ENCODE results near the gene HBA1.
"Not testable (repeated sequence)": the region's sequence is repeated elsewhere in the genome, so short reads cannot be mapped to it uniquely, and the experiment has no call there.

The HBA1 gene

DNA sequence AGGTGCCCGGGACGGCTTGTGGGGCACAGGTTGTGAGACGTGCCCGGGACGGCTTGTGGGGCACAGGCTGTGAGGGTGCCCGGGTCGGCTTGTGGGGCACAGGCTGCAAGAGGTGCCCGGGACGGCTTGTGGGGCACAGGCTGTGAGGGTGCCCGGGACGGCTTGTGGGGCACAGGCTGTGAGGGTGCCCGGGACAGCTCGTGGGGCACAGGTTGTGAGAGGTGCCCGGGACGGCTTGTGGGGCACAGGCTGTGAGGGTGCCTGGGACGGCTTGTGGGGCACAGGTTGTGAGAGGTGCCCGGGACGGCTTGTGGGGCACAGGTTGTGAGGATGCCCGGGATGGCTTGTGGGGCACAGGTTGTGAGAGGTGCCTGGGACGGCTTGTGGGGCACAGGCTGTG lies 16.2 kb upstream of the HBA1 start:
- not testable (repeated sequence) for DNase-seq

- no peak for DNase-seq
Observed at GRCh38 chr16:160691-161190, 15.7 kb upstream of the HBA1 start.

GRCh38 chr16:162271-162991 lies 14.0 kb upstream of the HBA1 start:
- DNase-seq = no peak

DNA sequence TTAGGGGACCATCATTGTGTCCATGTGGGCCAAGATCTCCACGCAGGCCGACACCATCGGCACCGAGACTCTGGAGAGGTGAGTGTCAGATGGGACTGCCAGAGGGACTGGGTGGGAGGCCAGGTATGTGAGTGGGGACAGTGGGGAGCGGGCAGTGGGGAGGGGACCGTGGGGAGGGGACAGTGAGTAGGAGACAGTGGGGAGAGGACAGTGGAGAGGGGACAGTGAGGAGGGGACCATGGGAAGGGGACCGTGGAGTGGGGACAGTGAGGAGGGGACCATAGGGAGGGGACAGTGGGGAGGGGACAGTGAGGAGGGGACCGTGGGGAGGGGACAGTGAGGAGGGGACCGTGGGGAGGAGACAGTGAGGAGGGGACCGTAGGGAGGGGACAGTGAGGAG lies 13.3 kb upstream of the HBA1 start:
- not testable (repeated sequence) for DNase-seq

- DNase-seq = not testable (repeated sequence)
Observed at GRCh38 chr16:163696-164095, 12.8 kb upstream of the HBA1 start.

DNA sequence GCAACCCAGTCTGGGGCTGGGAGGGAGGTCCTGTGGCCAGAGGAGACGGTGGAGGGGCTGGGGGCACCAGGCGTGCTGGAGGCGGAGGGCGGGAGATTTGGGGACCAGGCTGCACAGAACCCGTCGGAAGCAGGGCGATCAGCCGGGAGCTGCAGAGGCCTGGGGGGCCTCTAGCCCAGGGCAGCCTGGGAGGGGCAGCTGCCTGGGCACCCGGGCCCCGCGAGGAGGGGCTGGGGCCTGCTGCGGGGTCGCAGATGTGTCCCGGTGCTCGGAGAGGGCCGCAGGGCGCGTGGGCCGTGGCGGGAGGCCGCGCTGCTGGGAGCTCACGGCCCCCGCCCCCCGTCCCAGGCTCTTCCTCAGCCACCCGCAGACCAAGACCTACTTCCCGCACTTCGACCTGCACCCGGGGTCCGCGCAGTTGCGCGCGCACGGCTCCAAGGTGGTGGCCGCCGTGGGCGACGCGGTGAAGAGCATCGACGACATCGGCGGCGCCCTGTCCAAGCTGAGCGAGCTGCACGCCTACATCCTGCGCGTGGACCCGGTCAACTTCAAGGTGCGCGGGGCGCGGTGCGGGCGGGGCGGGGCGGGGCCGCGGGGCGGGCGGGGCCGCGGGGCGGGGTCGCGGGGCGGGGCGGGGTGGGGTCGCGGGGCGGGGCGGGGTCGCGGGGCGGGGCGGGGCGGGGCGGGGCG lies 12.2 kb upstream of the HBA1 start:
- DNase-seq = not testable (repeated sequence)

DNA sequence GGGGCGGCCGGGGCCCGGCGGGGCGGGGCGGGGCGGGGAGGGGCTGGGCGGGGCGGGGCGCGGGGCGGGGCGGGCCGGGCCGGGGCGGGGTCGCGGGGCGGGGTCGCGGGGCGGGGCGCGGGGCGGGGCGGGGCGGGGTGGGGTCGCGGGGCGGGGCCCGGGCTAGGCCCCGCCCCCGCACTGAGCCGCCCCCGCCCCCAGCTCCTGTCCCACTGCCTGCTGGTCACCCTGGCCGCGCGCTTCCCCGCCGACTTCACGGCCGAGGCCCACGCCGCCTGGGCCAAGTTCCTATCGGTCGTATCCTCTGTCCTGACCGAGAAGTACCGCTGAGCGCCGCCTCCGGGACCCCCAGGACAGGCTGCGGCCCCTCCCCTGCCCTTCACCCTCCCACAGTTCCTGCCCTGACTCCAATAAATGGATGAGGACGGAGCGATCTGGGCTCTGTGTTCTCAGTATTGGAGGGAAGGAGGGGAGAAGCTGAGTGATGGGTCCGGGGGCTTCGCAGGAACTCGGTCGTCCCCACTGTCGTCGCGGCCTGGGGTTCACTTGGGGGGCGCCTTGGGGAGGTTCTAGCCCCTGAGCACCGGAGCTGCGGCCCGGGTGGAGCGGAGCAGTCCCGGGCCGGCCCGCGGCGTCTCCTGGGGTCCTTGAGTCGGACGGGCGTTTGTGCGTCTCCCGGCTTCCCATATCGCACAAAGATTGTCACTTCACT lies 11.5 kb upstream of the HBA1 start:
- DNase-seq = no peak

DNA sequence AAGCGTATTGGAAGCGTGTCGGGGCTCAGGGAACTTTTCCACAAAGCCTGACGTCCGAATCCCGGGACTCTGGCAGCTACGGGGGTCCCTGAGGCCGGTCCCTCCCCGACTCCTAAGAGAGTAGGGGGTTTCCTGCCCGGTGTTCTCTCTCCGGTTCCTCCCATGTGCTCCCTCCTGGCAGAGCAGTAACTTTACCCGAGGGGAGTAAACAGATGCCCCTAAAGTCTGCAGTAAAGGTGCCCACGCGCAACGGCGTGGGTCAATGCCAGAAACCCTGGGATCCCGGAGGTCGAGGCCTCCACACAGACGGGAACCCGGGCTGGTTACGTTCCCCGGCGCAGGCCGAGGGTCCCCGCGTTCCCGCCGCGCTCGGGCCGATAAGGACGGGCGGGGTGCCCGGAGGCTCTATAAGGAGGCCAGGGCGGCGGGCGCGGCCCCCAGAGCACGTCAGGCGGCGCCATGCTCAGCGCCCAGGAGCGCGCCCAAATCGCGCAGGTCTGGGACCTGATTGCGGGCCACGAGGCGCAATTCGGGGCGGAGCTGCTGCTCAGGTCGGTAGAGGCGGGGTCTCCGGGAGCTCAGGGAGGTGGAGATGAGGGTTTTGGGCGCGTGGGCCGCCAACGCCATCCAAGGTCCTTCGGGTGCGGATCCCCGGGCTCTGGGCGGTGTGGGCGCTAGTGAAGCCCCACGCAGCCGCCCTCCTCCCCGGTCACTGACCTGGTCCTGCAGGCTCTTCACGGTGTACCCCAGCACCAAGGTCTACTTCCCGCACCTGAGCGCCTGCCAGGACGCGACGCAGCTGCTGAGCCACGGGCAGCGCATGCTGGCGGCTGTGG lies 10.7 kb upstream of the HBA1 start, which contains the start of gene HBM:
Gene HBM (plus strand): TSS at position 440 of the 836 bp plus-strand sequence. CDS start 20 bp downstream, at position 460.
- no peak for DNase-seq

DNA sequence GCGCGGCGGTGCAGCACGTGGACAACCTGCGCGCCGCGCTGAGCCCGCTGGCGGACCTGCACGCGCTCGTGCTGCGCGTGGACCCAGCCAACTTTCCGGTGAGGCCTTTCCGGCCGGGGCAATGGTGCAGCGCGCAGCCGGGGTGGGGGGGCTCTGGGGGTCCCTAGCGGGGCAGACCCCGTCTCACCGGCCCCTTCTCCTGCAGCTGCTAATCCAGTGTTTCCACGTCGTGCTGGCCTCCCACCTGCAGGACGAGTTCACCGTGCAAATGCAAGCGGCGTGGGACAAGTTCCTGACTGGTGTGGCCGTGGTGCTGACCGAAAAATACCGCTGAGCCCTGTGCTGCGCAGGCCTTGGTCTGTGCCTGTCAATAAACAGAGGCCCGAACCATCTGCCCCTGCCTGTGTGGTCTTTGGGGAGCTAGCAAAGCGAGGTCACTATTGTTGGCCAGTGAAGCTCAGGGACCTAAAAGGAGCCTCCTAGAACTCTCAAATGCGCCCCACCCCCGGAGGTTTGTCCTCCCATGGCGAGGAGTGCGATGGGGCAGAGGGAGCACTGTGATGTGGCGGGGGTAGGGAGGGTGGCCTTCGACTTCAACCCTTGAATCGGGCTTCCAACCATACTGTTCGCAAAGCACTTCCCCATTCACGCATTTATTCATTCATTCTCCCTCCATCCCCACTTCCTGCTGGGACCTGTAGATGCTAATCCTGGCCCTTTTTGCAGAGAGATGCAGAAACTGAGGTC lies 9.9 kb upstream of the HBA1 start:
- no peak for DNase-seq

DNA sequence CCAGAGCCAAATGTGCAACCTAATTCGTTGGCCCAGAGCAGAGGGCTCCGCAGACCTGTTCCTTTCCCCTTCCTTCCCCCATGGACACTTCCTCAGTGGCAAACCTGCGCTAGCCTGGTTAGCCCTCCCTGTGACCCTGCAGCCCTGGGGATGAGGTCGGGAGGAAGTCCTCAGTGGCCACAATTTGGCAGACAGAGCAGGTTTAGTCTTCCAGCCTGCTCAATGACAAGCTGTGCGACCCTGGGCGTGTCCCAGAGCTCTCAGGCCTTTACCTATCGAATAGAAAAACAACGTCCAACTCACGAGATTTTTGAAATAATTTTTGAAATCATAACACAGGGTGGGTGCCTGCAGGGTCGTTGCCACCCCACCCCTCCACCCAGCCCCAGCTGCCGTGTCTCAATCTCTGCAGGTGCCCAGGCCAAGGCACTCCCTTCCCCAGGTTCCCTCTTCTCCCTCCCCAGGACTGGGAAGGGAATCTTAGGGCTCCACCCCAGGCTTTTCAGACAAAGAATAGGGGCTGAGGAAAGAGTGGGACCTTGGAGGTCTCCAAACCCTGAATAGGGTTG lies 9.3 kb upstream of the HBA1 start:
- DNase-seq = no peak

DNA sequence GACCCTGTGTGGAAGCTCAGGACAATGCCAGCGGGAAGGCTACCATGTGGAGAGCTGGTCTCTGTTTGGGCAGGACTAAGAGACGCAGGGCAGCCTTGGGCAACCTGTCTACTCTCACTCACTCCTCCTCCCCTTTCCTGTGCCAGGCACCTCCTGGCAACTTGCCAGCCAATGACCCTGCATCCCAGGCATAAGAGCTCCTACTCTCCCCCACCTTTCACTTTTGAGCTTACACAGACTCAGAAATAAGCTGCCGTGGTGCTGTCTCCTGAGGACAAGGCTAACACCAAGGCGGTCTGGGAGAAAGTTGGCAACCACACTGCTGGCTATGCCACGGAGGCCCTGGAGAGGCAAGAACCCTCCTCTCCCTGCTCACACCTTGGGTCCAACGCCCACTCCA lies 8.1 kb upstream of the HBA1 start:
- DNase-seq = no peak

DNA sequence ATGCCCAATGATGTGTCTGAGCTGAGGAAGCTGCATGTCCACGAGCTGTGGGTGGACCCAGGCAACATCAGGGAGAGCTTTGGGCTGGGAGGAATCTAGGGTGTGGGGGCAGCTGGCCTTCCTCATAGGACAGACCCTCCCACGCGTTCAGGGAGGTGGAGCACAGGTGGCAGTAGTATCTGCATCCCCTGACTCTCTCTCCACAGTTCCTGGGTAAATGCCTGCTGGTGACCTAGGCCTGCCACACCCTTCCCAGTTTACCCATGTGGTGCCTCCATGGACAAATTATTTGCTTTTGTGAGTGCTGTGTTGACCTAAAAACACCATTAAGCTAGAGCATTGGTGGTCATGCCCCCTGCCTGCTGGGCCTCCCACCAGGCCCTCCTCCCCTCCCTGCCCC lies 7.5 kb upstream of the HBA1 start:
- no peak for DNase-seq

DNA sequence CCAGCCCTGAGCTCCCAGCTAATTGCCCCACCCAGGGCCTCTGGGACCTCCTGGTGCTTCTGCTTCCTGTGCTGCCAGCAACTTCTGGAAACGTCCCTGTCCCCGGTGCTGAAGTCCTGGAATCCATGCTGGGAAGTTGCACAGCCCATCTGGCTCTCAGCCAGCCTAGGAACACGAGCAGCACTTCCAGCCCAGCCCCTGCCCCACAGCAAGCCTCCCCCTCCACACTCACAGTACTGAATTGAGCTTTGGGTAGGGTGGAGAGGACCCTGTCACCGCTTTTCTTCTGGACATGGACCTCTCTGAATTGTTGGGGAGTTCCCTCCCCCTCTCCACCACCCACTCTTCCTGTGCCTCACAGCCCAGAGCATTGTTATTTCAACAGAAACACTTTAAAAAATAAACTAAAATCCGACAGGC lies 6.4 kb upstream of the HBA1 start:
- DNase-seq = not testable (repeated sequence)

DNA sequence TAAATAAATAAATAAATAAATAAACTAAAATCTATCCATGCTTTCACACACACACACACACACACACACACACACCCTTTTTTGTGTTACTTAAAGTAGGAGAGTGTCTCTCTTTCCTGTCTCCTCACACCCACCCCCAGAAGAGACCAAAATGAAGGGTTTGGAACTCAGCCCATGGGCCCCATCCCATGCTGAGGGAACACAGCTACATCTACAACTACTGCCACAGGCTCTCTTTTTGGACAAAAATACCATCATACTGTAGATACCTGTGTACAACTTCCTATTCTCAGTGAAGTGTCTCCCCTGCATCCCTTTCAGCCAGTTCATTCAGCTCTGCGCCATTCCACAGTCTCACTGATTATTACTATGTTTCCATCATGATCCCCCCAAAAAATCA lies 5.7 kb upstream of the HBA1 start:
- DNase-seq = no peak

- not testable (repeated sequence) for DNase-seq
Observed at GRCh38 chr16:172374-172941, 4.0 kb upstream of the HBA1 start, which contains the start of gene HBA2. Gene HBA2, plus strand, starts transcription at chr16:172876. Its CDS starts 37 bp downstream, at chr16:172913.

- not testable (repeated sequence) for DNase-seq
Observed at GRCh38 chr16:173211-173854, 3.1 kb upstream of the HBA1 start.

DNA sequence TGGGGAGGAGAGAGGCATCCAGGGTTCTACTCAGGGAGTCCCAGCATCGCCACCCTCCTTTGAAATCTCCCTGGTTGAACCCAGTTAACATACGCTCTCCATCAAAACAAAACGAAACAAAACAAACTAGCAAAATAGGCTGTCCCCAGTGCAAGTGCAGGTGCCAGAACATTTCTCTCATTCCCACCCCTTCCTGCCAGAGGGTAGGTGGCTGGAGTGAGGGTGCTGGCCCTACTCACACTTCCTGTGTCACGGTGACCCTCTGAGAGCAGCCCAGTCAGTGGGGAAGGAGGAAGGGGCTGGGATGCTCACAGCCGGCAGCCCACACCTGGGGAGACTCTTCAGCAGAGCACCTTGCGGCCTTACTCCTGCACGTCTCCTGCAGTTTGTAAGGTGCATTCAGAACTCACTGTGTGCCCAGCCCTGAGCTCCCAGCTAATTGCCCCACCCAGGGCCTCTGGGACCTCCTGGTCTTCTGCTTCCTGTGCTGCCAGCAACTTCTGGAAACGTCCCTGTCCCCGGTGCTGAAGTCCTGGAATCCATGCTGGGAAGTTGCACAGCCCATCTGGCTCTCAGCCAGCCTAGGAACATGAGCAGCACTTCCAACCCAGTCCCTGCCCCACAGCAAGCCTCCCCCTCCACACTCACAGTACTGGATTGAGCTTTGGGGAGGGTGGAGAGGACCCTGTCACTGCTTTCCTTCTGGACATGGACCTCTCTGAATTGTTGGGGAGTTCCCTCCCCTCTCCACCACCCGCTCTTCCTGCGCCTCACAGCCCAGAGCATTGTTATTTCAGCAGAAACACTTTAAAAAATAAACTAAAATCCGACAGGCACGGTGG lies 2.3 kb upstream of the HBA1 start:
- DNase-seq = not testable (repeated sequence)

- DNase-seq = no peak
Observed at GRCh38 chr16:175011-175949, 1.2 kb upstream of the HBA1 start.

Data from SHP77 treated with DMSO at 0.1 percent for 48 hours (cell line).